ENCODE data around the gene CASP2. TPM values are rescaled to one million over a fixed set of nuclear protein-coding genes. Genes with fewer than 3 reads are reported as not detected.
A peak's percentile ranks its signal among the peaks of the same experiment; 100 is the strongest.

Gene CASP2
- total RNA-seq, 5 donors from 2014 or later (not counting 1 experiment from before 2014, with no cell fraction given) = 43.4 to 83.6 (median 73.7) TPM

DNA sequence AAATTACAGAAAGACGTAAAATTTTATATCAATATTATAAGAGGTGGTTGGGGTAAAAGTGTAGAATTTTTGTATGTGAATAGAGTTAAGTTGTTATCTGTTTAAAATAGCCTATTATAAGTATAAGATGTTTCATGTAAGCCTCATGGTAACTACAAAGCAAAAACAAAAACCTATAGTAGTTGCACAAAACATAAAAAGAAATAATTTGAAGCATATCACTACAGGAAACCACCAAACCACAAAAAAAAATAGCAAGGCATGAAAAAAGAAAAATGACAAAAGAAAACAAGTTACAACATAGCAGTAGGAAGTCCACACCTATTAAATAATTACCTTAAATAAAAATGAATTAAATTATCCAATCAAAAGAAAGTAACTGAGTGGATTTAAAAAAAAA, 37.3 kb upstream of the CASP2 start:
- no peaks in the 10 kb centered on the region for H3K36me3 ChIP-seq (ENCODE audit: control insufficient read depth in 2 of 2, extremely low read depth in 1 of 2, insufficient read depth in 1 of 2, low read length in 1 of 2)
- no peaks in the 10 kb centered on the region for H3K27me3 ChIP-seq (replicated peaks in 1 of 2; ENCODE audit: control insufficient read depth in 2 of 2, extremely low read depth in 1 of 2, insufficient read depth in 2 of 2, low read length in 1 of 2)
- no peaks in the 10 kb centered on the region for H3K27me3 Mint-ChIP-seq
- ATAC-seq (replicated peaks in 1 of 4) = peak; percentile 70 to 90 (median 78)
- peak overlapping the region; percentile 83 for H3K27ac ChIP-seq (ENCODE audit: low read length)
- H3K4me1 Mint-ChIP-seq = peaks cover 89 to 96% (median 90%) of the 10 kb centered on the region in 3 donors
- ChIA-PET POLR2A (interaction anchor here in 1 of 2 donors (0.6 kb wide), 1 partner anchor 97 kb away, joined by 5 read pairs; no protein-coding TSS in a partner anchor), CTCF (interaction anchor here (0.6 to 3.6 kb wide), 6 partner anchors 11 to 992 kb away, joined by 3 to 24 read pairs (median 4); no protein-coding TSS in a partner anchor)
- DNase-seq = peak in 1 of 35 experiments; percentile 62
- peak overlapping the region; percentile 16 to 63 (median 17) for H3K4me3 Mint-ChIP-seq
- H3K4me3 ChIP-seq (ENCODE audit: control insufficient read depth in 1 of 2, extremely low read depth in 1 of 2, low read length in 1 of 2) = no peak overlapping the region
- H3K9me3 Mint-ChIP-seq = peaks cover 4 to 29% (median 11%) of the 10 kb centered on the region in 3 donors
- peaks cover 29% of the 10 kb centered on the region for H3K36me3 Mint-ChIP-seq
- H3K4me1 ChIP-seq (ENCODE audit: control insufficient read depth in 1 of 2, extremely low read depth in 1 of 2, insufficient read depth in 2 of 2, low read length in 2 of 2) = peaks cover 43 to 45% of the 10 kb centered on the region in 2 experiments
- peaks cover 3% of the 10 kb centered on the region for H3K9me3 ChIP-seq
- WGBS (ENCODE audit: insufficient coverage) = no CpG with 5 or more reads among the region's 1 CpG
- peak overlapping the region; percentile 80 to 91 for H3K27ac Mint-ChIP-seq

DNA sequence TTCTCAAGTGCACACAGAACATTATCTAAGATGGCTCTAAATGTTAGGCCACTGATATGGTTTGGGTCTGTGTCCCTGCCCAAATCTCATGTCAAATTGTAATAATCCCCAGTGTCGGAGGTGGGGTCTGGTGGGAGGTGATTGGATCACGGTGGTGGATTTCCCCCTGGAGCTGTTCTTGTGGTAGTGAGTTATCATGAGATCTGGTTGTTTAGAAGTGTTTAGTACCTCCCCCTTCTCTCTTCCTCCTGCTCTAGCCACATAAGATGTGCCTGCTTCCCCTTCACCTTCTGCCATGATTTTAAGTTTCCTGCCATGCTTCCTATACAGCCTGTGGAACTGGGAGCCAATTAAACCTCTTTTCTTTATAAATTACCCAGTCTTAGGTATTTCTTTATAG, 36.1 kb upstream of the CASP2 start:
- H3K36me3 Mint-ChIP-seq = peaks cover 29% of the 10 kb centered on the region
- peaks cover 4 to 29% (median 7%) of the 10 kb centered on the region in 3 donors for H3K9me3 Mint-ChIP-seq
- Histone ChIP-seq H3K4me1 (ENCODE audit: control insufficient read depth in 1 of 2, extremely low read depth in 1 of 2, insufficient read depth in 2 of 2, low read length in 2 of 2) (peaks cover 35 to 47% of the 10 kb centered on the region in 2 experiments), H3K27ac (ENCODE audit: low read length) (no peak overlapping the region), H3K9me3 (peaks cover 3% of the 10 kb centered on the region), H3K4me3 (ENCODE audit: control insufficient read depth in 1 of 2, extremely low read depth in 1 of 2, low read length in 1 of 2) (no peak overlapping the region), H3K27me3 (replicated peaks in 1 of 2; ENCODE audit: control insufficient read depth in 2 of 2, extremely low read depth in 1 of 2, insufficient read depth in 2 of 2, low read length in 1 of 2) (no peaks in the 10 kb centered on the region), H3K36me3 (ENCODE audit: control insufficient read depth in 2 of 2, extremely low read depth in 1 of 2, insufficient read depth in 1 of 2, low read length in 1 of 2) (no peaks in the 10 kb centered on the region)
- peak overlapping the region; percentile 80 to 91 for H3K27ac Mint-ChIP-seq
- no peaks in the 10 kb centered on the region for H3K27me3 Mint-ChIP-seq
- no CpG with 5 or more reads among the region's 2 CpGs for WGBS (ENCODE audit: insufficient coverage)
- DNase-seq (peak in 3 of 35 experiments; percentile 9 to 44 (median 9)), ATAC-seq (replicated peaks in 1 of 4) (peak in 3 of 4 experiments; percentile 44 to 50 (median 47))
- peak overlapping the region in 1 of 3 donors; percentile 16 for H3K4me3 Mint-ChIP-seq
- ChIA-PET POLR2A (no interaction called here), CTCF (interaction anchor here in 1 of 2 donors (1.2 to 3.6 kb wide), 3 partner anchors 11 to 12 kb away, joined by 3 to 24 read pairs (median 7); partner anchors contain the start of gene GSTK1)
- H3K4me1 Mint-ChIP-seq = peaks cover 87 to 94% (median 89%) of the 10 kb centered on the region in 3 donors

DNA sequence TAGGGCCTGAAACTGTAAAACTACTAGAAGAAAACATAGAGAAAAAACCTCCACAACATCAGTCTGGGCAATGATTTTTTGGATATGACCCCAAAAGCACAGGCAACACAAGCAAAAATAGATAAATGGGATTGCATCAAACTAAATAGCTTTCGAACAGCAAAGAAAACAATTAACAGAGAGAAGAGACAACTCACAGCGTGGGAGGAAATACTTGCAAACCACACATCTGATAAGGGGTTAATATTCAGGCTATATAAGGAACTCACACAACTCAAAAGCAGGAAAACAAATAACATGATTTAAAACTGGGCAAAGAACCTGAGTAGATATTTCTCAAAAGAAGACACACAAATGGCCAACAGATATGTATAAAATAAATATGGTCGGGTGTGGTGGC, 32.6 kb upstream of the CASP2 start:
- peaks cover 3% of the 10 kb centered on the region for H3K9me3 ChIP-seq
- H3K27me3 ChIP-seq (replicated peaks in 1 of 2; ENCODE audit: control insufficient read depth in 2 of 2, extremely low read depth in 1 of 2, insufficient read depth in 2 of 2, low read length in 1 of 2) = no peaks in the 10 kb centered on the region
- H3K4me1 ChIP-seq (ENCODE audit: control insufficient read depth in 1 of 2, extremely low read depth in 1 of 2, insufficient read depth in 2 of 2, low read length in 2 of 2) = peaks cover 21 to 39% of the 10 kb centered on the region in 2 experiments
- peaks cover 84 to 88% (median 85%) of the 10 kb centered on the region in 3 donors for H3K4me1 Mint-ChIP-seq
- peak overlapping the region; percentile 89 to 93 for H3K27ac Mint-ChIP-seq
- no CpG with 5 or more reads among the region's 3 CpGs for WGBS (ENCODE audit: insufficient coverage)
- H3K27ac ChIP-seq (ENCODE audit: low read length) = no peak overlapping the region
- H3K27me3 Mint-ChIP-seq = no peaks in the 10 kb centered on the region
- POLR2A ChIA-PET = interaction anchor here in 1 of 2 donors (0.7 kb wide), 1 partner anchor 40 kb away, joined by 3 read pairs; no protein-coding TSS in a partner anchor
- H3K9me3 Mint-ChIP-seq = peaks cover 4 to 18% (median 7%) of the 10 kb centered on the region in 3 donors
- H3K36me3 ChIP-seq (ENCODE audit: control insufficient read depth in 2 of 2, extremely low read depth in 1 of 2, insufficient read depth in 1 of 2, low read length in 1 of 2) = no peaks in the 10 kb centered on the region
- no peak overlapping the region for H3K4me3 ChIP-seq (ENCODE audit: control insufficient read depth in 1 of 2, extremely low read depth in 1 of 2, low read length in 1 of 2)
- peak overlapping the region in 2 of 3 donors; percentile 4 to 32 for H3K4me3 Mint-ChIP-seq
- DNase-seq (no peak), ATAC-seq (replicated peaks in 1 of 4) (no peak)
- CTCF ChIA-PET = interaction anchor here (0.6 to 2.6 kb wide), 8 partner anchors 11 to 472 kb away, joined by 3 to 14 read pairs (median 6); no protein-coding TSS in a partner anchor
- H3K36me3 Mint-ChIP-seq = peaks cover 14% of the 10 kb centered on the region

DNA sequence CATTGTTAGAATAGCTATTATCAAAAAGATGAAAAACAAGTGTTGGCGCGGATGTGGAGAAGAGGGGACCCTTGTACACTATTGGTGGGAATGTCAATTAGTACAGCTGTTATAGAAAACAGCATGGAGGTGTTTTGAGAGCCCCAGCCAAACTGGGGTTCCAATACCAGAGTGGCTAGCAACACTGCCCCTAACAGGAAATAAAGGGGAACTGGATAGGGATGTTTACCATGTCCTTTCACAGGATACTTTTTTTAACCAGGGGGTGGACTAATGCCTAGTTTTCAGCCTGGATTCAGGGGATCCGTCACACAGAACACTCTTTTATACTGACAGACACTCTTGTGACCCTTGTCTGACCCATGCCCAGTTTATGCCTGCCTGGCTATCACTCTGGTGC, 31.8 kb upstream of the CASP2 start:
- no peaks in the 10 kb centered on the region for H3K27me3 ChIP-seq (replicated peaks in 1 of 2; ENCODE audit: control insufficient read depth in 2 of 2, extremely low read depth in 1 of 2, insufficient read depth in 2 of 2, low read length in 1 of 2)
- Mint-ChIP-seq H3K9me3 (peaks cover 4 to 18% (median 7%) of the 10 kb centered on the region in 3 donors), H3K27me3 (no peaks in the 10 kb centered on the region), H3K4me3 (peak overlapping the region in 1 of 3 donors; percentile 9), H3K36me3 (peaks cover 14% of the 10 kb centered on the region), H3K27ac (peak overlapping the region; percentile 78 to 88), H3K4me1 (peaks cover 81 to 82% (median 81%) of the 10 kb centered on the region in 3 donors)
- H3K9me3 ChIP-seq = peaks cover 3% of the 10 kb centered on the region
- H3K36me3 ChIP-seq (ENCODE audit: control insufficient read depth in 2 of 2, extremely low read depth in 1 of 2, insufficient read depth in 1 of 2, low read length in 1 of 2) = no peaks in the 10 kb centered on the region
- H3K27ac ChIP-seq (ENCODE audit: low read length) = peak overlapping the region; percentile 4
- CTCF ChIA-PET = interaction anchor here (0.6 to 2.6 kb wide), 7 partner anchors 12 to 473 kb away, joined by 3 to 14 read pairs (median 6); no protein-coding TSS in a partner anchor
- POLR2A ChIA-PET = no interaction called here
- no peak for ATAC-seq (replicated peaks in 1 of 4)
- DNase-seq = no peak
- peaks cover 17 to 38% of the 10 kb centered on the region in 2 experiments for H3K4me1 ChIP-seq (ENCODE audit: control insufficient read depth in 1 of 2, extremely low read depth in 1 of 2, insufficient read depth in 2 of 2, low read length in 2 of 2)
- no peak overlapping the region for H3K4me3 ChIP-seq (ENCODE audit: control insufficient read depth in 1 of 2, extremely low read depth in 1 of 2, low read length in 1 of 2)
- no CpG with 5 or more reads among the region's 3 CpGs for WGBS (ENCODE audit: insufficient coverage)

DNA sequence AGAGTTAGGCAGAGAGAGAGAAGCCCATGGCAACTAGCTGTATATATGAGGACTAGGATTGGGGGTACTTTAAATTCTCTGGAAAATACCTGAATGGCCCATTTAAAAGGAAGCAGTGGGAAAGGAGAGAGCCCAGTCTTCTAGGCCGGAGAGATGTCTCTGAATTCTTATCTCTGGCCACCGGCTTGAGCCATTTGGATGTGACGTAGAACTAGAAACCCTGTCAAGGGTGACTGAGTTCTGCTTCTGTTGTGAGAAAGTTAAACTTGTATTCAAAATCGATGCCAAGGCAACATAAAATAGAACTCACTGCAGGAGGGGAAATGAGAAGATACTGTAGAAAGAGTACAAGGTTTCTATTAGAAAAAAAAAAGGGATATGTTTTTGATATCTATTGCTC, 31.2 kb upstream of the CASP2 start:
- no peaks in the 10 kb centered on the region for H3K36me3 ChIP-seq (ENCODE audit: control insufficient read depth in 2 of 2, extremely low read depth in 1 of 2, insufficient read depth in 1 of 2, low read length in 1 of 2)
- ATAC-seq (replicated peaks in 1 of 4) = no peak
- Mint-ChIP-seq H3K27ac (peak overlapping the region; percentile 78 to 88), H3K4me3 (peak overlapping the region in 1 of 3 donors; percentile 9), H3K36me3 (peaks cover 14% of the 10 kb centered on the region), H3K27me3 (no peaks in the 10 kb centered on the region), H3K9me3 (peaks cover 4 to 18% (median 7%) of the 10 kb centered on the region in 3 donors), H3K4me1 (peaks cover 79 to 80% (median 79%) of the 10 kb centered on the region in 3 donors)
- no peaks in the 10 kb centered on the region for H3K27me3 ChIP-seq (replicated peaks in 1 of 2; ENCODE audit: control insufficient read depth in 2 of 2, extremely low read depth in 1 of 2, insufficient read depth in 2 of 2, low read length in 1 of 2)
- peaks cover 11 to 33% of the 10 kb centered on the region in 2 experiments for H3K4me1 ChIP-seq (ENCODE audit: control insufficient read depth in 1 of 2, extremely low read depth in 1 of 2, insufficient read depth in 2 of 2, low read length in 2 of 2)
- ChIA-PET CTCF (interaction anchor here (0.7 to 2.6 kb wide), 2 partner anchors 12 to 16 kb away, joined by 3 to 8 read pairs; no protein-coding TSS in a partner anchor), POLR2A (no interaction called here)
- peaks cover 3% of the 10 kb centered on the region for H3K9me3 ChIP-seq
- no peak for DNase-seq
- 100% methylated on average over 1 of the region's 4 CpGs for WGBS (ENCODE audit: insufficient coverage)
- peak overlapping the region; percentile 4 for H3K27ac ChIP-seq (ENCODE audit: low read length)
- H3K4me3 ChIP-seq (ENCODE audit: control insufficient read depth in 1 of 2, extremely low read depth in 1 of 2, low read length in 1 of 2) = no peak overlapping the region

DNA sequence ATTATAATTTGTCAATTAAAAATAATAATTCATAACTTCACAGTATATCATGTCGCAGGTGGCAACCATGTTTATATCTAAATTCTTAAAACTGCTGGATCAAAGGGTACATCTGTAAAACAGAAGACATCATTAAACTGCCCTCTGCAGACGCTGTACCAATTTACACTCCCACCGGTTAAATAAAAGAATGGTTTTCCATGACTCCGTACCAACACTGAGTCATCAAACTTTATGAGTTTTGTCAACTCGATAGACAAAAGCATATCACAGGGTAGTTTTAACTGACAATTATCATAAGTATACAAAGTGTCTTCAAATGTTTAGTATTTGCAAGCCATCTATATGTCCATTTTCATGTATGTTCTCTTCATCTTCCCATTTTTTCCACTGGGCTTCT, 30.6 kb upstream of the CASP2 start:
- Mint-ChIP-seq H3K4me3 (no peak overlapping the region), H3K36me3 (peaks cover 12% of the 10 kb centered on the region), H3K9me3 (peaks cover 1 to 12% (median 3%) of the 10 kb centered on the region in 3 donors), H3K27me3 (no peaks in the 10 kb centered on the region), H3K27ac (peak overlapping the region; percentile 96 to 98), H3K4me1 (peaks cover 76 to 79% (median 78%) of the 10 kb centered on the region in 3 donors)
- Histone ChIP-seq H3K4me3 (ENCODE audit: control insufficient read depth in 1 of 2, extremely low read depth in 1 of 2, low read length in 1 of 2) (no peak overlapping the region), H3K27me3 (replicated peaks in 1 of 2; ENCODE audit: control insufficient read depth in 2 of 2, extremely low read depth in 1 of 2, insufficient read depth in 2 of 2, low read length in 1 of 2) (no peaks in the 10 kb centered on the region), H3K27ac (ENCODE audit: low read length) (no peak overlapping the region), H3K9me3 (peaks cover 3% of the 10 kb centered on the region), H3K36me3 (ENCODE audit: control insufficient read depth in 2 of 2, extremely low read depth in 1 of 2, insufficient read depth in 1 of 2, low read length in 1 of 2) (no peaks in the 10 kb centered on the region), H3K4me1 (ENCODE audit: control insufficient read depth in 1 of 2, extremely low read depth in 1 of 2, insufficient read depth in 2 of 2, low read length in 2 of 2) (peaks cover 10 to 36% of the 10 kb centered on the region in 2 experiments)
- CTCF ChIA-PET = interaction anchor here (0.5 to 2.2 kb wide), 5 partner anchors 15 to 50 kb away, joined by 3 to 14 read pairs (median 3); no protein-coding TSS in a partner anchor
- DNase-seq = no peak
- POLR2A ChIA-PET = interaction anchor here in 1 of 2 donors (0.6 kb wide), 2 partner anchors 36 to 897 kb away, joined by 3 read pairs; no protein-coding TSS in a partner anchor
- ATAC-seq (replicated peaks in 1 of 4) = no peak
- no CpG with 5 or more reads among the region's 5 CpGs for WGBS (ENCODE audit: insufficient coverage)
